ENCODE measurements around the gene LMOD3.
A peak's percentile ranks its signal among the peaks of the same experiment; 100 is the strongest.

LMOD3 gene

GRCh38 chr3:69090021-69090420 lies 32.4 kb downstream of the LMOD3 start:
- peak; percentile 78 for DNase-seq

DNA sequence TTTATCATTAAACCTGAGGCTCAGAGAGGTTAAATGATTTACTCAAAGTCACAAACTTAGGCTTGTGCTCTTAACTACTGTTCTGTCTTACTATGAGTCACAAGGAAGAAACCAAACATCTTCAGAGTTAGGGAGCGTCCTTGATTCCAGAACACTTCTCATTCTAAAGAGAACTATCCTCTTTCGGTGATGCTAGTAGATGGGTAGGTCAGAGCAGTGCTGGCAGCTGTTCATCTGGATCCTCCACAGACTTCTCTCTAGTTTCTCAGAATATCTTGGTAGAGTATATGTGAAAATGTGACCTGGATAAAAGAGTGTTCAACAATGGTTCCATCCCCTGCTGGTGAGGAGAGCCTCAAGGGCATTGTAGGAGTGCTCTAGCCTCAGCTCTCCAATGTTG lies 34.3 kb downstream of the LMOD3 start:
- peak; percentile 45 for DNase-seq

DNA sequence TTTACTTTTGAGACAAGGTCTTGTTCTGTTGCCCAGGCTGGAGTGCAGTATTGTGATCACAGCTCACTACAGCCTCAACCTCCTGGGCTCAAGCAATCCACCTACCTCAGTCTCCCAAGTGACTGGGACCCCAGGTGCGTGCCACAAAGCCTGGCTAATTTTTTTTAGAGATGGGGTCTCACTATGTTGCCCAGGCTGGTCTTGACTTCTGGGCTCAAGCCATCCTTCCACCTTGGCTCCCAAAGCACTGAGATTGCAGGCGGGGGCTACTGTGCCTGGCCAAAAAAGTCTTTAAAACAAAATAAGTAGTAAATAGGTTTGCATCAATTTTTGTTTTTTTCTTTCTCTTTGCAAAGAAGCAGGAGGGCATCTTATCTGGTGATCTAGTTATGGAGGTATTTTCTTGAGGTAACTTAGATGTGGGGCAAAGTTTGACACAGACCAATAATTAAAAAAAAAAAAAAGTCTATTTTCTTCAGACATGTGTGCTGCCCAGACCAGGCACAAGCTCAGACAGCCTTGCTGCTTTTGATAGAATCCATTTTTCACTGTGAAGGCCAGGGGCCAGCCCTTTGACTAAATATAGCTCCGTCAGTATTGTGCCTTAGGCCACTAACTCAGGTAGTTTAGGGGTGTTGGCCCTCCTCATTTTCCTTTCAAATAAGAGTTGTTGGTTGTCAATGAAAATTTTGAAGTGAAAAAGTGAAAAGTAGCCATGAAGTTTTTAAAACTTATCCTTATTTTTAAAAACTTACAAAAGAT lies 35.2 kb downstream of the LMOD3 start:
- DNase-seq: no peak

- DNase-seq: peak; percentile 95
Observed at GRCh38 chr3:69085833-69086722, 36.3 kb downstream of the LMOD3 start.

GRCh38 chr3:69085168-69085832 lies 37.1 kb downstream of the LMOD3 start:
- DNase-seq: no peak

- peak; percentile 93 for DNase-seq
Observed at GRCh38 chr3:69084326-69085167, 37.8 kb downstream of the LMOD3 start, which contains the start of gene ARL6IP5. Gene ARL6IP5 (plus strand): TSS chr3:69084937. CDS start chr3:69085048, 111 bp downstream.

- peak; percentile 87 for DNase-seq
Observed at GRCh38 chr3:69082805-69083204, 39.6 kb downstream of the LMOD3 start.

DNA sequence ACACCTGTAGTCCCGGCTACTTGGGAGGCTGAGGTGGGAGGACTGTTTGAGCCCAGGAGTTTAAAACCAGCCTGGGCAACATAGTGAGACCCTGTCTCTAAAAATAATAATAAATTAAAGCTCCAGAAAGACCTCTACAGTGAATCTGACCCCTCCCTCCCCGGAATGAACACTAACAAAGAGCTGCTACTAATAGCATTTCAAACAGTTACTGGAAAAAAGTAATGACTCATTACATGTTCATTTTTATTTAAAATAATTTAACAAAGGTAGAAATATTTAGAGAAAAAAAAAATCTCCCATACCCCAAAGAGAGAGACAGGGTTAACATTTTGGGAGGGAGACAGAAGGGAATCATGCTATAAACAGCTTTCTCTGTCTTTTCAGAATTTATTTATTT lies 40.0 kb downstream of the LMOD3 start:
- no peak for DNase-seq

DNA sequence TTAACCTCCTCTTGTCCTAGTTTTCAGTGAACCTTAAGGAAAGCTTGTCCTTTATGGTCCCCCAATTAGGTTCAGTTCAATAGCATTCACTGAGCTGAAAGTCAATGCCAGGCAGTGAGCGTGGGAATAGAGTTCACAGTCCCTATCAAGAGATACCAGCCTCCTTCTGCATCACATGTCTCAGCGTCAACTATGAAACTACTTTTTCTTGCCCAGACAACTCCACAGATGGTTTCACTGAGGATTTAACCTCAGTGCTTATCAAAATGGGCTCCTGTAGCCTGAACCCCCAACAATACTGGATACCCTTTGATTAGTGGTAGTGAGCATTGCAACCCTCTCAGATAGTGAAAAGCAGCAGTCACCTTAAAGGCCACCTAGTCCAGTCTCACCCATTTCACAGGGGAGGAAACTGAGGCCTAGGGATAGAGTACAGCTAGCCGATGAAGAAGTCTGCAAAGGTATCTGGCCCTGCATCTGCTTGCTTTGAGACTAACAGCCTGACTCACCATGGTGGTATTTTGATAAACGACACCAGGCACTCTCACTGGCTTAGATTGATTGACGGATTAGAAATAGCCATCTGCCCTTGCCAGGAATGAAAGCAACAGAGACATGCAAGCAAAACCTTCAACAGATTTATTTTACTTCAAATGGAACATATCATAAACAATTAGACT lies 40.7 kb downstream of the LMOD3 start:
- DNase-seq: no peak

DNA sequence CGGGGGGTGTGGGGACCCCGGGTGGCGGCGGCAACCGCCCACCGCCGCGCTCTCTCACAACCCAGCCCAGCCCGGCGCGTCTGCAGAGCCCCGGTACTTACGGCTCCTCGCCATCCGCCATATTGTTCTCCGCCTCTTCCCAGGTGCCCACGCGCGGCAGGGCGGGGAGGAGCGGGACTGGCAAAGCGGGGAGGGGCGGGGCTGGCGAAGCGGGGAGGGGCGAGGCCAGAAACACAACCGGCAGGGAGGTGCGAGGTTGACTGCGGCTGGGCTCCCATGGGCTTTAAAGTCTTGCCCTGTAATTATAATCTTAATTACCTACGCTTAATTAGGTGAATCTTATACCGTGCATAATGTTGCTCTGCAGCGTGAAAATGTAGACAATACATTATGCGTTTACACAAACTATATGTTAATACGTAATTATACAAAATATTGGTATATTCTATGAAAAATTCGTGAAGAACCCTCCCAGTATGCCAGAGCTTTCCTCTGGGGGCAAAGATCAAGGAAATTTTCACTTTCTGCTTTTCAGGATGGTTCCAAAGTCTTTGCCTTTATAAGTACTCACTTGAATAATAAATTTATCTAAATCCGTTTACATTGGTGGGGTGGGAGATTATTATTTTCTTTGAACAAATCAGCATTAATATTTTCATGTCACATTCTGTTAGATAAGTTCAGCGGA lies 42.0 kb downstream of the LMOD3 start, which contains the start of gene UBA3:
Gene UBA3, minus strand, starts transcription at position 133 of the 688 bp plus-strand sequence. Its CDS starts 12 bp downstream, at position 121.
- DNase-seq: peak; percentile 82

DNA sequence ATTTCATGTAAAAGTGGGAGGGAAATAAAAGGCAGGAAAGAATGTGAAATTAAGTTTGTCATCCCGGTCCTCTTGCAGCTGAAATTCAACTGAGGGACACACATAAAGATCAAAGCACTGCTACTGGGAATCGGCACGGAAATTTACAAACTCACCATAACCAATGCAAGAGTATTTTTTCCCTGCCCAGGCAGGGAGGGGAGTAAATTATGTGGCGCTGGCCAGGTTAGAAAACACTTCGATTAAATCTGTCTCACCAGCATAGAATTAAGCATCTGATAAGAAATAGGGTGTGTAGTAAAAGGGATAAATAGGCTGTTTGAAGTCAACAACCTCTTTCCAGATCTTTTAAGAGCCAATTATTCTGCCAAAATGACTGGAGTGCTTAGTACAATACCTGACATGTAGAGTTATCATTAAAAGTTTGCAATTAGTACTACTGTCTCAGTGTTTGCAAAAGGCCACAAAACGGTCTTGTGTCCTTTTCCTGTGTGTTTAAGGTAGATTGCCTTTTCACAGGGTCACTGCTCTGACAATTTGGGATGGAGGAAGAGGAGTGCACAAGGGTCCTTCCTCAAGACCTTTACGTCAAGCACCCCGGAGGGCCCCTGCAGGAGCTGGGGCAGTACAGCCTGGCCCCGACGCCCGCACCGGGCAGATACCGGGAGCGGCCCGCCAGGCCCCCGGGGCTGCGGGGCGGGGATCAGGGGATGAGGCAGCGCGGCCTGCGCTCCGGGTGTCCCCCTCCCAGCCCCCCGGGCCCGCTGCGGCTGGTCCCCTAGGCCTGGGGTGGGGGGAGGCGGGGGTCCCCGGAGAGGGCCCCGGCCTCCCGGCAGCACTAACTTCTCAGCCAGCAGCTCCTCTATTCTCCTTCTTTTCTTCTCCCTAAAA lies 42.9 kb downstream of the LMOD3 start:
- DNase-seq: no peak

DNA sequence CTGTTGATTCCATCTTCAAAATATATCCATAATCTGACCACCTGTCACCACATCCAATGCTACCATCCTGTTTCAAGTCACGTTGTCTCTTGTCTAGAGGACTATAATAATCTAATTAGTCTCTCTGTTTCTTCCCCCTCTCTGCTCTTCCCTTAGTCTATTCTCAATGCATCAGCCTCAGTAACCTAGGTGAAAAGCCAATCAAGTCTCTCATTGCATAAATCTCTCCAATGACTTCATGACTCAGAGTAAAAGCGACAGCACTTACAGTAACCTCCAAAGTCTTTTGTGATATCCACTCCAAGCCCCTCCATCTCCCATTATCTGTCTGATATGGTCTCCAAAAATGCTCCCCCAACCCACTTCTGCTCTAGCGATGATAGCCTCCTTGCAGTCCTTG lies 49.5 kb downstream of the LMOD3 start:
- DNase-seq: no peak

- no peak for DNase-seq
Observed at GRCh38 chr3:69066121-69066520, 56.3 kb downstream of the LMOD3 start.

DNA sequence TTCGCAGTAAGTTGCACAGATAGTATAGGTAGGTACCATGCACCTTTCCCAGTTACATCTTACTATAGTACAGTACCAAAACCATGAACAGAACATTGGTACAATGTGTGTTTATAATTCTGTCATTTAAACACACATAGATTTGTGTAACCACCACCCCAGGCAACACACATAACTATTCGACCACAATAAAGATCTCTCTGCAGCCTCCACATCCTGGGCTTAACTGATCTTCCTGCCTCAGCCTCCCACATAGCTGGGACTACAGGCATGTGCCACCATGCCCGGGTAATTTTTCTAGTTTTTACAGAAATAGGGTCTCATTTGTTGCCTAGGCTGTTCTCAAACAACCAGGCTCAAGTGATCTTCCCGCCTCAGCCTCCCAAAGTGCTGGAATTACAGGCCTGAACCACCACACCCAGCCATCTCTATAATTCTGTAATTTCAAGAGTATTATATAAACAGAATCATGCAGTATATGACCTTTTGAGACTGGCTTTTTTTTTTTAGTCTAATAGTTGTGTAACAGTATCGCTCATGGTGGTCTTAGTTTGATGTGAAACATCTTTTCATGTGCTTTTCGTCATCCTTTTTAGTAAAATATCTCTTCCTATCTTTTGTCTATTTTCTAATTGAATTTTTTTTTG lies 57.0 kb downstream of the LMOD3 start:
- DNase-seq: no peak

DNA sequence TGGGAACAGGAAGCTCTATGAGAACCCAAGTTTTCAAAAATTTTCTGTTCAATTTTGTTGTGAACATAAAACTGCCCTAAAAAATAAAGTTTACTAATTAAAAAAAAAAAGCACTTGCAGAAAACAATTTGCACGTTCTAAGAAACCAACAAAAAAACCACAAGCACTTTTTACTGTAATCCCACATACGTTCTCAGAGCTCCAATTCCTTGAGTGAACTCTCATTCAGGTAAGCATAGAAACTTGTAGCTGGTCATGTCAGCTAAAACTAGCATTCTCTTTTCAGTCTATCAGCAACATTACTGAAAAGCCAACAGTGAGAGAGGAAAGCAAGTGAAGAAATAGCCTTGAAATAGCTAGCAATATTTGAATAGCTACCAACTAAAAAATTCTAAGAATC lies 58.8 kb downstream of the LMOD3 start:
- no peak for DNase-seq

DNA sequence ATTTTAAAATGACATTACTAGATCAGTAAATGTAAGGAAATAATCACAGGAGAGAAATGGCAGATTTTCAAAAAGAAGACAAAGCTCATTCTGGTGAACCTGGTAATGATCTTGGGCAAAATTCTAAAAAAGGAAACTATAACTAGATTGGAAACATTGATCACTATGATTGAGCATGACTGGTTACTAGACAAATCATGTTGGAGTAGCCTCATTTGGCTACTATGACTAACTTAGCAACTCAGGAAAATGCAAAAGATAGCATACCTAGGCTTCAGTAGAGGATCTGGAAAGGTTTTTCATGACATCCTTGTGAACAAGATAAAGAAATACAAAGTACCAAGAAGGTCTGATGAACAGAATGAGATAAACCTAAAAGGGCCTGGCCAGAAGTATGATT lies 62.7 kb downstream of the LMOD3 start:
- DNase-seq: no peak

DNA sequence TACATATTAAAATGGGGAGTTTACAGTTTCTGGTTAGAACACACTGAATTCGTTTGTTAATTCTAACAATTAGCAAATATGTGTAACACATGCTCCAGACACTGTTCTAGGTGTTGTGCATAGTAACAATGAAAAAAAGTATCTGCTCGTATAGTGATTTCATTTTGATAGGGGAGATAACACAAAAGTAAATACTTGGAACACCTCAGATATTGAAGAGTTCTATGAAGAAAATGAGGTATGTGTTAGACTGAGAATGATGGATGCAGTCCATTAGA lies 63.5 kb downstream of the LMOD3 start:
- no peak for DNase-seq

DNA sequence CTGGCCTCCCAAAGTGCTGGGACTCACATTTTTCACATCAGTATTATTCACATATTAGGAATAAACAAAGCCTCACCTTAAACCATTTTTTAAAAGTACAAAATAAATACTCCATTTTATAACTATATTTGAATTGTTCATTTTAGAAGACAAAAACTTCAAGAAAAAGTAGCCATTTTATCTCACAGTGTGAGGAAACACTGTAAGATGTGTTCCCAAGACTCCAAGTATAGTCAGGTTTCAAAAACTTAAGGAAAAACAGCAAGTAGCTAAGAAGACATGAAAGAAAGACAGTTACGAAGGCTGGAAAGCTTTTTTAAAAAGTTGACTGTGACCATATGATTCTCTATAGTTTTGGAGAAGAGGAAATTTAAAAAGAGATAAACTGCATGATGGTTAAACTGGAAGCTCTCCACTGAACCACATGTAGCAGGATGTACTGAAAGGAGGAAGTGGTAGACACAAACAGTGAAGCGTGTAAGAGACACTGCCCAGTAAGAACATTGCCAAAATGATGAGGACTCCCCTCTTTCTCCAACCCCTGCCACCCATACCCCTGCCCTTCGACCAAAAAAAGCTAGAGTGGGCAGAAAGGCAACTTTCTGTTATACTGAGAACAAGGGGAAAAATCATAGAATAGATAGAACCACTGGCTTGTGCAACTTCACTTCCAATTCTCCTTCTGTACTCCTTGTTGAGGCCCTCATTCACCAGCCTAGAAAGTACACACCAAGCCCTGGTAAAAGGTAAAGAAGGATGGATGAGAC lies 64.0 kb downstream of the LMOD3 start:
- no peak for DNase-seq

Data from fibroblast of skin of right quadriceps (primary cell).